GM23338 (cell line): ENCODE data around the gene SARS1. TPM values are rescaled to one million over a fixed set of nuclear protein-coding genes. Genes with fewer than 3 reads are reported as not detected.

ENCODE experiments used
- ATAC-seq: fragments of 200-7000 bp; cut with Tn5 transposase; 3 replicates; pipeline ENCODE4 v1.9.1; 2020
- DNase-seq: peaks from one replicate; pipeline ENCODE4 v3.0.0-alpha.2; 2015; ENCODE audit warnings: low spot score
- H2AFZ ChIP-seq: fragments of 200-600 bp; sonication (generic); 2 replicates; pipeline ENCODE4 v1.8.0; 2016; ENCODE audit warnings: antibody characterized with exemption, mild to moderate bottlenecking, moderate library complexity
- H3F3A ChIP-seq: fragments of 200-600 bp; sonication (generic); replicated peaks from 2 replicates; pipeline ENCODE4 v1.8.0; 2017; ENCODE audit warnings: antibody characterized with exemption, mixed run types, low read depth
- H3K27ac ChIP-seq: fragments of 200-600 bp; sonication (generic); 2 replicates; pipeline ENCODE4 v1.6.1; 2016; ENCODE audit warnings: low read depth
- H3K27me3 ChIP-seq: fragments of 200-600 bp; sonication (generic); 2 replicates; pipeline ENCODE4 v1.8.0; 2016; ENCODE audit warnings: mild to moderate bottlenecking, mixed run types, moderate library complexity; ENCODE audit not compliant: insufficient read depth
- H3K36me3 ChIP-seq: fragments of 200-600 bp; sonication (generic); 2 replicates; pipeline ENCODE4 v1.8.0; 2016; ENCODE audit warnings: mild to moderate bottlenecking; ENCODE audit not compliant: insufficient read depth
- H3K4me1 ChIP-seq: fragments of 200-600 bp; sonication (generic); 2 replicates; pipeline ENCODE4 v1.8.0; 2016; ENCODE audit warnings: mild to moderate bottlenecking, moderate library complexity; ENCODE audit not compliant: insufficient read depth
- H3K4me2 ChIP-seq: fragments of 200-600 bp; sonication (generic); 2 replicates; pipeline ENCODE4 v1.7.1; 2017; ENCODE audit warnings: mixed run types
- H3K4me3 ChIP-seq: fragments of 200-600 bp; sonication (generic); 2 replicates; pipeline ENCODE4 v1.6.1; 2016; ENCODE audit warnings: mixed run types
- H3K79me2 ChIP-seq: fragments of 200-600 bp; sonication (generic); replicated peaks from 2 replicates; pipeline ENCODE4 v1.8.0; 2017; ENCODE audit warnings: mild to moderate bottlenecking; ENCODE audit not compliant: insufficient read depth
- H3K9me2 ChIP-seq: fragments of 200-600 bp; sonication (generic); 2 replicates; pipeline ENCODE4 v1.8.0; 2017; ENCODE audit not compliant: insufficient read depth
- H4K20me1 ChIP-seq: fragments of 200-600 bp; sonication (generic); replicated peaks from 2 replicates; pipeline ENCODE4 v1.8.0; 2017; ENCODE audit warnings: mild to moderate bottlenecking; ENCODE audit not compliant: insufficient read depth
- H3K27ac Mint-ChIP-seq: 2 replicates; pipeline ENCODE4 v1.8.0; 2020; ENCODE audit warnings: inconsistent platforms, mild to moderate bottlenecking, moderate library complexity, mixed read lengths
- H3K27me3 Mint-ChIP-seq: 3 replicates; pipeline ENCODE4 v1.8.0; 2022; ENCODE audit warnings: low read depth, mild to moderate bottlenecking, moderate library complexity, mixed read lengths, inconsistent platforms; ENCODE audit not compliant: insufficient read depth, poor library complexity
- H3K36me3 Mint-ChIP-seq: 3 replicates; pipeline ENCODE4 v1.8.0; 2021; ENCODE audit warnings: low read depth, mild to moderate bottlenecking, inconsistent platforms, moderate library complexity, mixed read lengths
- H3K4me1 Mint-ChIP-seq: 3 replicates; pipeline ENCODE4 v1.8.0; 2020; ENCODE audit warnings: mild to moderate bottlenecking, inconsistent platforms, mixed read lengths
- H3K4me3 Mint-ChIP-seq: 3 replicates; pipeline ENCODE4 v1.8.0; 2021; ENCODE audit warnings: moderate library complexity, mild to moderate bottlenecking, inconsistent platforms, mixed read lengths
- H3K9me3 Mint-ChIP-seq: 3 replicates; pipeline ENCODE4 v1.8.0; 2020; ENCODE audit warnings: moderate library complexity, mild to moderate bottlenecking, inconsistent platforms, mixed read lengths
- CREB1 ChIP-seq: fragments of 250-450 bp; sonication (Bioruptor Pico); IDR thresholded peaks from 2 replicates; pipeline ENCODE4 v1.5.0; 2020; ENCODE audit warnings: low read depth, mild to moderate bottlenecking, moderate library complexity
- CTCF ChIP-seq, 2 experiments: fragments of 200-600 bp in 1 of 2; sonication (generic) in 1 of 2; conservative IDR thresholded peaks; 2 replicates each; pipeline versions ENCODE4 v1.5.1 to v1.6.1; 2016 to 2017; ENCODE audit warnings: antibody characterized with exemption in 2 of 2, low read depth in 2 of 2, mild to moderate bottlenecking in 2 of 2, moderate library complexity in 1 of 2
- ETS1 ChIP-seq: IDR thresholded peaks from 2 replicates; pipeline ENCODE4 v1.6.1; 2016; ENCODE audit warnings: antibody characterized with exemption
- EZH2 ChIP-seq: fragments of 200-600 bp; sonication (generic); IDR thresholded peaks from one replicate; pipeline ENCODE4 v1.8.0; 2017; ENCODE audit warnings: antibody characterized with exemption, mild to moderate bottlenecking, low read depth; ENCODE audit not compliant: unreplicated experiment
- EZH2phosphoT487 ChIP-seq: fragments of 200-600 bp; sonication (generic); IDR thresholded peaks from one replicate; pipeline ENCODE4 v1.8.1; 2018; ENCODE audit warnings: antibody characterized with exemption; ENCODE audit not compliant: unreplicated experiment
- POLR2AphosphoS5 ChIP-seq: IDR thresholded peaks from 2 replicates; pipeline ENCODE4 v1.6.1; 2016; ENCODE audit warnings: antibody characterized with exemption, low read depth
- ZNF114 ChIP-seq: fragments of 250-450 bp; sonication (Bioruptor Pico); IDR thresholded peaks from 2 replicates; pipeline ENCODE4 v1.5.0; 2020; ENCODE audit warnings: mild to moderate bottlenecking, moderate library complexity
- ZNF331 ChIP-seq: fragments of 250-450 bp; sonication (Bioruptor Pico); IDR thresholded peaks from 2 replicates; pipeline ENCODE4 v1.5.0; 2020; ENCODE audit warnings: low read depth, mild to moderate bottlenecking, moderate library complexity
- polyA plus RNA-seq: library from polyadenylated mRNA; unstranded; fragments of >200 nt; fragmentation: Nextera tagmentation; extraction: Ambion mirVana; gene quantifications from 2 replicates; pipeline ENCODE4 v1.2.1, GENCODE V29; 2016
- total RNA-seq: library from RNA; depleted of rRNA; stranded (reverse); fragments of >200 nt; shearing (Covaris generic); gene quantifications from 2 replicates; pipeline ENCODE4 v1.2.3, GENCODE V29; 2014
- TF ChIP-seq, protein P1 (sequence below): fragments of 250-450 bp; sonication (Bioruptor Pico); IDR thresholded peaks from 2 replicates; pipeline ENCODE4 v1.5.0; 2020; ENCODE audit warnings: mild to moderate bottlenecking, moderate library complexity

SARS1 gene
- total and polyA plus RNA-seq, 2 experiments from 2014 or later = 141 to 166 TPM

- H3K9me2 ChIP-seq = no peaks in the 10 kb centered on the region
- DNase-seq = no peak
- Mint-ChIP-seq H3K4me1 (peaks cover 23% of the 10 kb centered on the region), H3K27me3 (peaks cover 7% of the 10 kb centered on the region), H3K9me3 (no peaks in the 10 kb centered on the region), H3K4me3 (no peak overlapping the region), H3K27ac (no peak overlapping the region), H3K36me3 (no peaks in the 10 kb centered on the region)
- no peak overlapping the region for H2AFZ ChIP-seq
- H3K79me2 ChIP-seq = no peaks in the 10 kb centered on the region
- no peaks in the 10 kb centered on the region for H4K20me1 ChIP-seq
- no peaks in the 10 kb centered on the region for H3F3A ChIP-seq
- ATAC-seq = no peak
- H3K4me1 ChIP-seq = peaks cover 11% of the 10 kb centered on the region
- H3K36me3 ChIP-seq = no peaks in the 10 kb centered on the region
- no peak overlapping the region for H3K4me3 ChIP-seq
- H3K27ac ChIP-seq = no peak overlapping the region
- no peak overlapping the region for H3K4me2 ChIP-seq
- TF ChIP-seq CREB1 (CRISPR knock-in tag) (no peak), EZH2phosphoT487 (no peak), CTCF (conservative IDR thresholded peaks at IDR 0.05; ENCODE audit: low read depth in 2 of 2) (no peak), POLR2AphosphoS5 (no peak), EZH2 (no peak), ZNF114 (CRISPR knock-in tag) (no peak), ZNF331 (CRISPR knock-in tag) (no peak), ETS1 (no peak)
- TF ChIP-seq, protein P1, sequence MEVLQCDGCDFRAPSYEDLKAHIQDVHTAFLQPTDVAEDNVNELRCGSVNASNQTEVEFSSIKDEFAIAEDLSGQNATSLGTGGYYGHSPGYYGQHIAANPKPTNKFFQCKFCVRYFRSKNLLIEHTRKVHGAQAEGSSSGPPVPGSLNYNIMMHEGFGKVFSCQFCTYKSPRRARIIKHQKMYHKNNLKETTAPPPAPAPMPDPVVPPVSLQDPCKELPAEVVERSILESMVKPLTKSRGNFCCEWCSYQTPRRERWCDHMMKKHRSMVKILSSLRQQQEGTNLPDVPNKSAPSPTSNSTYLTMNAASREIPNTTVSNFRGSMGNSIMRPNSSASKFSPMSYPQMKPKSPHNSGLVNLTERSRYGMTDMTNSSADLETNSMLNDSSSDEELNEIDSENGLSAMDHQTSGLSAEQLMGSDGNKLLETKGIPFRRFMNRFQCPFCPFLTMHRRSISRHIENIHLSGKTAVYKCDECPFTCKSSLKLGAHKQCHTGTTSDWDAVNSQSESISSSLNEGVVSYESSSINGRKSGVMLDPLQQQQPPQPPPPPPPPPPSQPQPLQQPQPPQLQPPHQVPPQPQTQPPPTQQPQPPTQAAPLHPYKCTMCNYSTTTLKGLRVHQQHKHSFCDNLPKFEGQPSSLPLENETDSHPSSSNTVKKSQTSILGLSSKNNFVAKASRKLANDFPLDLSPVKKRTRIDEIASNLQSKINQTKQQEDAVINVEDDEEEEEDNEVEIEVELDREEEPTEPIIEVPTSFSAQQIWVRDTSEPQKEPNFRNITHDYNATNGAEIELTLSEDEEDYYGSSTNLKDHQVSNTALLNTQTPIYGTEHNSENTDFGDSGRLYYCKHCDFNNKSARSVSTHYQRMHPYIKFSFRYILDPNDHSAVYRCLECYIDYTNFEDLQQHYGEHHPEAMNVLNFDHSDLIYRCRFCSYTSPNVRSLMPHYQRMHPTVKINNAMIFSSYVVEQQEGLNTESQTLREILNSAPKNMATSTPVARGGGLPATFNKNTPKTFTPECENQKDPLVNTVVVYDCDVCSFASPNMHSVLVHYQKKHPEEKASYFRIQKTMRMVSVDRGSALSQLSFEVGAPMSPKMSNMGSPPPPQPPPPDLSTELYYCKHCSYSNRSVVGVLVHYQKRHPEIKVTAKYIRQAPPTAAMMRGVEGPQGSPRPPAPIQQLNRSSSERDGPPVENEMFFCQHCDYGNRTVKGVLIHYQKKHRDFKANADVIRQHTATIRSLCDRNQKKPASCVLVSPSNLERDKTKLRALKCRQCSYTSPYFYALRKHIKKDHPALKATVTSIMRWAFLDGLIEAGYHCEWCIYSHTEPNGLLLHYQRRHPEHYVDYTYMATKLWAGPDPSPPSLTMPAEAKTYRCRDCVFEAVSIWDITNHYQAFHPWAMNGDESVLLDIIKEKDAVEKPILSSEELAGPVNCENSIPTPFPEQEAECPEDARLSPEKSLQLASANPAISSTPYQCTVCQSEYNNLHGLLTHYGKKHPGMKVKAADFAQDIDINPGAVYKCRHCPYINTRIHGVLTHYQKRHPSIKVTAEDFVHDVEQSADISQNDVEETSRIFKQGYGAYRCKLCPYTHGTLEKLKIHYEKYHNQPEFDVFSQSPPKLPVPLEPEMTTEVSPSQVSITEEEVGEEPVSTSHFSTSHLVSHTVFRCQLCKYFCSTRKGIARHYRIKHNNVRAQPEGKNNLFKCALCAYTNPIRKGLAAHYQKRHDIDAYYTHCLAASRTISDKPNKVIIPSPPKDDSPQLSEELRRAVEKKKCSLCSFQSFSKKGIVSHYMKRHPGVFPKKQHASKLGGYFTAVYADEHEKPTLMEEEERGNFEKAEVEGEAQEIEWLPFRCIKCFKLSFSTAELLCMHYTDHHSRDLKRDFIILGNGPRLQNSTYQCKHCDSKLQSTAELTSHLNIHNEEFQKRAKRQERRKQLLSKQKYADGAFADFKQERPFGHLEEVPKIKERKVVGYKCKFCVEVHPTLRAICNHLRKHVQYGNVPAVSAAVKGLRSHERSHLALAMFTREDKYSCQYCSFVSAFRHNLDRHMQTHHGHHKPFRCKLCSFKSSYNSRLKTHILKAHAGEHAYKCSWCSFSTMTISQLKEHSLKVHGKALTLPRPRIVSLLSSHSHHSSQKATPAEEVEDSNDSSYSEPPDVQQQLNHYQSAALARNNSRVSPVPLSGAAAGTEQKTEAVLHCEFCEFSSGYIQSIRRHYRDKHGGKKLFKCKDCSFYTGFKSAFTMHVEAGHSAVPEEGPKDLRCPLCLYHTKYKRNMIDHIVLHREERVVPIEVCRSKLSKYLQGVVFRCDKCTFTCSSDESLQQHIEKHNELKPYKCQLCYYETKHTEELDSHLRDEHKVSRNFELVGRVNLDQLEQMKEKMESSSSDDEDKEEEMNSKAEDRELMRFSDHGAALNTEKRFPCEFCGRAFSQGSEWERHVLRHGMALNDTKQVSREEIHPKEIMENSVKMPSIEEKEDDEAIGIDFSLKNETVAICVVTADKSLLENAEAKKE (CRISPR knock-in tag) = no peak
- no peaks in the 10 kb centered on the region for H3K27me3 ChIP-seq
Measured at GRCh38 chr1:109164538-109164937, 49.2 kb upstream of the SARS1 start.
